Measurements from ENCODE around the gene MAGEA8. TPM values are rescaled to one million over a fixed set of nuclear protein-coding genes. Genes with fewer than 3 reads are reported as not detected.

MAGEA8 gene
- total and polyA plus RNA-seq, 10 of the 15 experiments (the other 5 are each of a cell fraction or from before 2014, with no cell fraction given), result 0.06 to 0.20 (median 0.13) TPM; not detected in 7

GRCh38 chrX:149837639-149838038 lies 43.3 kb upstream of the MAGEA8 start:
- Histone ChIP-seq H3K79me2 (ENCODE audit: control insufficient read depth, insufficient read depth, low read length) (no peaks in the 10 kb centered on the region), H4K20me1 (ENCODE audit: control insufficient read depth, insufficient read depth) (no peaks in the 10 kb centered on the region), H3K9ac (ENCODE audit: control insufficient read depth, insufficient read depth, low read length) (no peak overlapping the region), H3K27ac (ENCODE audit: control insufficient read depth, insufficient read depth) (no peak overlapping the region), H3K36me3 (ENCODE audit: control insufficient read depth in 2 of 2, insufficient read depth in 2 of 2, low read length in 1 of 2) (no peaks in the 10 kb centered on the region), H3K4me1 (ENCODE audit: control insufficient read depth, insufficient read depth, low read length) (no peaks in the 10 kb centered on the region), H2AFZ (ENCODE audit: control insufficient read depth, low read depth, low read length) (no peak overlapping the region), H3K4me3 (no peak overlapping the region), H3K4me2 (ENCODE audit: control insufficient read depth, insufficient read depth) (no peak overlapping the region), H3K9me3 (replicated peaks; ENCODE audit: control insufficient read depth, insufficient read depth, low read length) (no peaks in the 10 kb centered on the region; the same call in 2 of the 3 replicates), H3K27me3 (replicated peaks in 1 of 2; ENCODE audit: control insufficient read depth in 2 of 2, insufficient read depth in 2 of 2, low read length in 1 of 2) (no peaks in the 10 kb centered on the region)
- intact Hi-C loops (cut with micrococcal nuclease; ENCODE audit: unreplicated experiment) (no loop called here), in situ Hi-C loops (cut with MboI) (no loop called here)
- no TSS peak for BruUV-seq (replicated peaks)
- POLR2A ChIA-PET, result interaction anchor here (0.7 to 1.1 kb wide), 2 partner anchors 12 to 101 kb away, joined by 3 to 5 read pairs; no protein-coding TSS in a partner anchor
- ATAC-seq, result peak; percentile 96
- no peak for FAIRE-seq
- TF ChIP-seq BCL11A (IDR thresholded peaks at IDR 0.05; ENCODE audit: low read depth, low read length), result 0 out of 2 replicates have a peak, but pooled peaks have one; percentile 44
- peak; percentile 36; the same call in 1 of the 2 replicates for TF ChIP-seq NFIC (IDR thresholded peaks at IDR 0.05; ENCODE audit: low read depth, low read length)
- peak; percentile 44; the same call in 1 of the 2 replicates for TF ChIP-seq RUNX3 (IDR thresholded peaks at IDR 0.05; ENCODE audit: low read length)
- TF ChIP-seq NFYA (IDR thresholded peaks at IDR 0.05; ENCODE audit: borderline replicate concordance, low read depth, low read length), result no peak
- 0 out of 2 replicates have a peak, but pooled peaks have one; percentile 20 for TF ChIP-seq DPF2 (IDR thresholded peaks at IDR 0.05)
- peak; percentile 35; the same call in 1 of the 2 replicates for TF ChIP-seq JUNB (IDR thresholded peaks at IDR 0.05)
- TF ChIP-seq EP300 (IDR thresholded peaks at IDR 0.05; ENCODE audit: borderline replicate concordance in 1 of 2, control insufficient read depth in 1 of 2, low read depth in 2 of 2, low read length in 2 of 2), result peak in 1 of 2 experiments; percentile 23; a peak in 1 of 4 replicates
- TF ChIP-seq IKZF2 (IDR thresholded peaks at IDR 0.05), result peak; percentile 92 to 93
- TF ChIP-seq EED (IDR thresholded peaks at IDR 0.05; ENCODE audit: low read depth), result peak; percentile 94
- TF ChIP-seq, protein P1, sequence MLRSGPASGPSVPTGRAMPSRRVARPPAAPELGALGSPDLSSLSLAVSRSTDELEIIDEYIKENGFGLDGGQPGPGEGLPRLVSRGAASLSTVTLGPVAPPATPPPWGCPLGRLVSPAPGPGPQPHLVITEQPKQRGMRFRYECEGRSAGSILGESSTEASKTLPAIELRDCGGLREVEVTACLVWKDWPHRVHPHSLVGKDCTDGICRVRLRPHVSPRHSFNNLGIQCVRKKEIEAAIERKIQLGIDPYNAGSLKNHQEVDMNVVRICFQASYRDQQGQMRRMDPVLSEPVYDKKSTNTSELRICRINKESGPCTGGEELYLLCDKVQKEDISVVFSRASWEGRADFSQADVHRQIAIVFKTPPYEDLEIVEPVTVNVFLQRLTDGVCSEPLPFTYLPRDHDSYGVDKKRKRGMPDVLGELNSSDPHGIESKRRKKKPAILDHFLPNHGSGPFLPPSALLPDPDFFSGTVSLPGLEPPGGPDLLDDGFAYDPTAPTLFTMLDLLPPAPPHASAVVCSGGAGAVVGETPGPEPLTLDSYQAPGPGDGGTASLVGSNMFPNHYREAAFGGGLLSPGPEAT (IDR thresholded peaks at IDR 0.05; ENCODE audit: low read depth), result peak; percentile 71; the same call in 1 of the 2 replicates
- TF ChIP-seq NFXL1 (IDR thresholded peaks at IDR 0.05; ENCODE audit: borderline replicate concordance), result no peak
- TF ChIP-seq MTA3 (IDR thresholded peaks at IDR 0.05; ENCODE audit: borderline replicate concordance, low read length), result no peak
- TF ChIP-seq TCF7 (IDR thresholded peaks at IDR 0.05; ENCODE audit: borderline replicate concordance), result peak; percentile 65
- TF ChIP-seq IKZF1 (conservative IDR thresholded peaks at IDR 0.05), result peak; percentile 82
- no peak for TF ChIP-seq MEF2A (IDR thresholded peaks at IDR 0.05; ENCODE audit: insufficient read depth, low read depth, low read length)
- peak; percentile 21 for DNase-seq (ENCODE audit: low read depth, low spot score)
- CTCF ChIA-PET, result interaction anchor here (0.7 to 1.3 kb wide), 3 partner anchors 67 to 265 kb away, joined by 3 read pairs; no protein-coding TSS in a partner anchor
- RAD21 ChIA-PET (ENCODE audit: unreplicated experiment), result interaction anchor here (0.9 to 1.1 kb wide), 2 partner anchors 38 to 102 kb away, joined by 3 to 4 read pairs; no protein-coding TSS in a partner anchor
- SMC1A ChIA-PET (ENCODE audit: uncharacterized antibody, unreplicated experiment), result interaction anchor here (0.9 to 1.2 kb wide), 2 partner anchors 66 to 78 kb away, joined by 3 to 5 read pairs; no protein-coding TSS in a partner anchor
